ENCODE data around the gene EGFL6.

- no peak for TF ChIP-seq POLR2A (IDR thresholded peaks at IDR 0.05; ENCODE audit: low read depth, low read length)
- no peak for TF ChIP-seq TAF1 (IDR thresholded peaks at IDR 0.05; ENCODE audit: low read depth, low read length)
- TF ChIP-seq POLR2AphosphoS5 (IDR thresholded peaks at IDR 0.05; ENCODE audit: low read depth, low read length): no peak
Observed at GRCh38 chrX:13627306-13627705, 57.9 kb downstream of the EGFL6 start.

Data from GM12891 (cell line).